HG03520 (cell line): Measurements from ENCODE around the gene IFRD1.
A peak's percentile ranks its signal among the peaks of the same experiment; 100 is the strongest.

ENCODE experiments used
- ATAC-seq: cut with Tn5 transposase; IDR thresholded peaks from one replicate; pipeline ENCODE4 v1.9.1; 2021; ENCODE audit warnings: mild to moderate bottlenecking, moderate library complexity; ENCODE audit not compliant: unreplicated experiment

The IFRD1 gene

GRCh38 chr7:112449902-112450806 is at the start of gene IFRD1:
Gene IFRD1, plus strand, starts transcription at chr7:112450460. Its CDS starts 229 bp downstream, at chr7:112450689.
- ATAC-seq: peak; percentile 59

- ATAC-seq: no peak
Measured at GRCh38 chr7:112404321-112404720, 45.9 kb upstream of the IFRD1 start.

- ATAC-seq: no peak
Measured at GRCh38 chr7:112405286-112405685, 45.0 kb upstream of the IFRD1 start.

GRCh38 chr7:112407261-112407660 is 43.0 kb upstream of the IFRD1 start:
- ATAC-seq: no peak

- ATAC-seq: no peak
Measured at GRCh38 chr7:112410092-112410491, 40.2 kb upstream of the IFRD1 start.

GRCh38 chr7:112411186-112411795 is 39.0 kb upstream of the IFRD1 start:
- no peak for ATAC-seq

- ATAC-seq: no peak
Measured at GRCh38 chr7:112414855-112415490, 35.3 kb upstream of the IFRD1 start.

- no peak for ATAC-seq
Measured at GRCh38 chr7:112416127-112416526, 34.1 kb upstream of the IFRD1 start.

- no peak for ATAC-seq
Measured at GRCh38 chr7:112419543-112420130, 30.6 kb upstream of the IFRD1 start.

- ATAC-seq: no peak
Measured at GRCh38 chr7:112420236-112420861, 29.9 kb upstream of the IFRD1 start.

- ATAC-seq: peak; percentile 54
Measured at GRCh38 chr7:112421666-112422486, 28.4 kb upstream of the IFRD1 start.

- no peak for ATAC-seq
Measured at GRCh38 chr7:112422842-112423496, 27.3 kb upstream of the IFRD1 start.

- ATAC-seq: no peak
Measured at GRCh38 chr7:112423987-112424386, 26.3 kb upstream of the IFRD1 start.

GRCh38 chr7:112427984-112428383 is 22.3 kb upstream of the IFRD1 start:
- no peak for ATAC-seq

GRCh38 chr7:112428715-112429114 is 21.5 kb upstream of the IFRD1 start:
- no peak for ATAC-seq

GRCh38 chr7:112430649-112431048 is 19.6 kb upstream of the IFRD1 start:
- no peak for ATAC-seq

- ATAC-seq: no peak
Measured at GRCh38 chr7:112431803-112432202, 18.5 kb upstream of the IFRD1 start.

GRCh38 chr7:112433289-112433688 is 17.0 kb upstream of the IFRD1 start:
- no peak for ATAC-seq

- no peak for ATAC-seq
Measured at GRCh38 chr7:112437072-112437471, 13.2 kb upstream of the IFRD1 start.

GRCh38 chr7:112439476-112439875 is 10.8 kb upstream of the IFRD1 start:
- no peak for ATAC-seq
